Brain microvascular endothelial cell (primary cell): ENCODE measurements around the gene UIMC1.

ENCODE experiments used
- DNase-seq: peaks from one replicate; pipeline ENCODE4 v3.0.0-alpha.2; 2020
- H3K27ac ChIP-seq: fragments of 250-450 bp; sonication (Bioruptor Pico); 2 replicates; pipeline ENCODE4 v1.5.1; 2020; ENCODE audit warnings: mild to moderate bottlenecking, moderate library complexity
- H3K27me3 ChIP-seq: fragments of 250-450 bp; sonication (Bioruptor Pico); replicated peaks from 2 replicates; pipeline ENCODE4 v1.5.1; 2020; ENCODE audit warnings: mild to moderate bottlenecking
- H3K36me3 ChIP-seq: fragments of 250-450 bp; sonication (Bioruptor Pico); replicated peaks from 2 replicates; pipeline ENCODE4 v1.5.1; 2020; ENCODE audit warnings: mild to moderate bottlenecking
- H3K4me3 ChIP-seq: 2 replicates; pipeline ENCODE4 v1.5.1; 2011; ENCODE audit warnings: low read depth, mild to moderate bottlenecking, control low read depth, low read length, moderate library complexity
- CTCF ChIP-seq: IDR thresholded peaks from 2 replicates; pipeline ENCODE4 v1.5.1; 2011; ENCODE audit warnings: low read depth, mild to moderate bottlenecking, moderate library complexity, low read length, control low read depth, inconsistent platforms; ENCODE audit errors: missing control alignments
- in situ Hi-C: cut with HindIII; loops from 2 replicates; pipeline ENCODE4 v1.10.0; 2017; ENCODE audit warnings: low sequenced_read_pairs, low pct_ligation_motif_present

The UIMC1 gene

GRCh38 chr5:176947847-176948246, 58.7 kb downstream of the UIMC1 start:
- Histone ChIP-seq H3K4me3 (no peak overlapping the region), H3K27ac (no peak overlapping the region), H3K36me3 (peaks cover 42% of the 10 kb centered on the region), H3K27me3 (no peaks in the 10 kb centered on the region)
- in situ Hi-C loops = no loop called here
- no peak for TF ChIP-seq CTCF
- no peak for DNase-seq

- no peak for TF ChIP-seq CTCF
- no peak overlapping the region for H3K27ac ChIP-seq
- DNase-seq = no peak
- H3K4me3 ChIP-seq = no peak overlapping the region
- peaks cover 43% of the 10 kb centered on the region for H3K36me3 ChIP-seq
- H3K27me3 ChIP-seq = no peaks in the 10 kb centered on the region
- in situ Hi-C loops = no loop called here
Measured at GRCh38 chr5:176944268-176944667, 62.3 kb downstream of the UIMC1 start.

GRCh38 chr5:176943816-176944215, 62.8 kb downstream of the UIMC1 start:
- Histone ChIP-seq H3K36me3 (peaks cover 40% of the 10 kb centered on the region), H3K27ac (no peak overlapping the region), H3K4me3 (no peak overlapping the region), H3K27me3 (no peaks in the 10 kb centered on the region)
- TF ChIP-seq CTCF = no peak
- no peak for DNase-seq
- in situ Hi-C loops = no loop called here

- H3K27me3 ChIP-seq = no peaks in the 10 kb centered on the region
- in situ Hi-C loops = no loop called here
- TF ChIP-seq CTCF = no peak
- H3K36me3 ChIP-seq = peaks cover 35% of the 10 kb centered on the region
- H3K27ac ChIP-seq = no peak overlapping the region
- DNase-seq = no peak
- H3K4me3 ChIP-seq = no peak overlapping the region
Measured at GRCh38 chr5:176941951-176942350, 64.6 kb downstream of the UIMC1 start.

- in situ Hi-C loops = no loop called here
- no peak for DNase-seq
- H3K36me3 ChIP-seq = peaks cover 21% of the 10 kb centered on the region
- no peak for TF ChIP-seq CTCF
- H3K27me3 ChIP-seq = no peaks in the 10 kb centered on the region
- H3K27ac ChIP-seq = no peak overlapping the region
- H3K4me3 ChIP-seq = no peak overlapping the region
Measured at GRCh38 chr5:176938472-176938871, 68.1 kb downstream of the UIMC1 start.

GRCh38 chr5:176935017-176935416, 71.6 kb downstream of the UIMC1 start:
- H3K36me3 ChIP-seq = peaks cover 11% of the 10 kb centered on the region
- no peak for DNase-seq
- H3K27ac ChIP-seq = no peak overlapping the region
- no peaks in the 10 kb centered on the region for H3K27me3 ChIP-seq
- in situ Hi-C loops = no loop called here
- H3K4me3 ChIP-seq = no peak overlapping the region
- no peak for TF ChIP-seq CTCF
